ENCODE results near the gene CCDC169.
"Not testable (repeated sequence)": the region's sequence is repeated elsewhere in the genome, so short reads cannot be mapped to it uniquely, and the experiment has no call there.

CCDC169 gene

GRCh38 chr13:36313047-36313969 lies 15.7 kb upstream of the CCDC169 start:
- no peak for DNase-seq (ENCODE audit: low read depth)

GRCh38 chr13:36310417-36311108 lies 12.9 kb upstream of the CCDC169 start:
- peak; percentile 79 for DNase-seq (ENCODE audit: low read depth)

DNA sequence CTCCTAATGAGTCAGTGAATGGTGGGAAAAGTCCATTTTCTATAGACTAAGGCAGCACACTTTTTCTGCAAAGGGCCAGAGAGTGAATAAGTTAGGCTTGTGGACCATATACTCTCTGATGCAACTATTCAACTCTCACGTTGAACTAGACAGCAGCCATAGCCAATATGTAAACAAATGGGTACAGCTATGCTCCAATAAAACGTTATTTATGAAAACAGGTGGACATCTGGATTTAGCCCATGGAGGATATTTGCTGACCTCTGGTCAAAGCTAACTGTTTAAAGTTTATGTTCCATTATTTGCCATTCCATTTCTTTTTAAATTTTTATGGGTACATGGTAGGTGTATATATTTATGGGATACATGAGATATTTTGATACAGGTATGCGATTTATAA lies 4.7 kb upstream of the CCDC169 start:
- no peak for DNase-seq (ENCODE audit: low read depth)

DNA sequence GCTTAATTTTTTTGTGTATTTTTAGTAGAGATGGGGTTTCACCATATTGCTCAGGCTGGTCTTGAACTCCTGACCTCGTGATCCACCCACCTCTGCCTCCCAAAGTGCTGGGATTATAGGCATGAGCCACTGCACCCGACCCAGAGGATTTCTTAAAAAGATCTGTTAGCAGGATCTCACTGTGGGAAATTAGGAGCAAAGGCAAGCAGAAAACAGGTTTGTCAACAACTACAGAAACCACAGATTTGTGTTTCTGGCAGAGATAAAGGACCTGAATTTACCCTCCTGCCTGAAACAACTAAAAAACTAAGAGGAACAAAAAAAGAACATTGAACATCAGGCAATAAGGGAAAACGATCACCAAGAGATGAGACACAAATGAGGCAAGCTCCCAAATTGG lies 1.9 kb upstream of the CCDC169 start:
- not testable (repeated sequence) for DNase-seq (ENCODE audit: low read depth)

- no peak for DNase-seq (ENCODE audit: low read depth)
Measured at GRCh38 chr13:36298535-36299068, 988 bp upstream of the CCDC169 start.

- no peak for DNase-seq (ENCODE audit: low read depth)
Measured at GRCh38 chr13:36294096-36294495, 3.5 kb downstream of the CCDC169 start.

- DNase-seq (ENCODE audit: low read depth), result no peak
Measured at GRCh38 chr13:36293497-36293896, 4.1 kb downstream of the CCDC169 start.

DNA sequence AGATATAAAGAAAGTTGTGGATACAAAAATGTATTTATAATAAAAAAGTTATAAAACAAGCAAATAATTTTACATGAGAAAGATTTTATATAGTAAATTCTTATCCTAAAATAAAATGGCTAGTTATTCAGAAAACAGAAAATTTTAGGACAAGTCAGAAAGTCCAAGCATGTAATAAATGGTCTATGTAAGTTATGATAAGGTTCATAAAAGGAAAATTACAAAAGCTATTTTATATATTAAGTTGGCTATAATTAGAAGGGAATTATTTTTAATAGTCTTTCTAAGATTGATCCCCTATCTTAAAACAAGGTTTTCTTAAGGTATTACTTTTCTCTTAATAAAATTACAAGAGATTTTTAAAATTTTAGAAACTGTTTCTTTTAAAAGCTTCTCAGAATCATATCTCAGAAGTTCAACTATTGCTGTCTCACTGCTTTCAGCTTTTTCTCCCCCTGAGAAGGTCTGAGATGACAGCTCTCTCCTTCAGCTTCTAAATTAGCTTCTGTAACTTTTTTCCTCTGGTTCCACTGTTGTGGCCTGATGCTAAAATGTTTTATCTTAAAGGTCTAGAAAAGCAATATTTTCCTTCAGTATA lies 8.7 kb downstream of the CCDC169 start:
- DNase-seq (ENCODE audit: low read depth), result no peak

DNA sequence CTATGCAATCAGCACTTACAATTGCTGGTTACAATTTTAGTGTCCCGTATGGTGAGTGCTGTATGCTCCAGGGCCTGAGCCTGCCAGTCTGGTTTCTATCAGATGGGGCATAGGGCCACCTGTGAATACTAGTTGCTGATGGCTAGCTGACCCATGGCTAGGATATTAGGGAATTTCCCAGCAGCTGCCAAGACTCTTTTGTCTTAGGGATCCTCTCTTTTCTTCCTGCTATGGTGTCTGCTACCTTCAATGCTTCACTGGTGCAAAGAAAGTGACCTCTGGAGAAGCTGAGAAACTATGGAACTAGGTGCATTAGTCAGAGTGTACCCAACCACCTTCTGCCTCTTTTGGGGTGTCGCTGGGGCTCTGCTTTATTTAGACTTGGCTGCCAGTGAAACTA lies 11.6 kb downstream of the CCDC169 start:
- no peak for DNase-seq (ENCODE audit: low read depth)

DNA sequence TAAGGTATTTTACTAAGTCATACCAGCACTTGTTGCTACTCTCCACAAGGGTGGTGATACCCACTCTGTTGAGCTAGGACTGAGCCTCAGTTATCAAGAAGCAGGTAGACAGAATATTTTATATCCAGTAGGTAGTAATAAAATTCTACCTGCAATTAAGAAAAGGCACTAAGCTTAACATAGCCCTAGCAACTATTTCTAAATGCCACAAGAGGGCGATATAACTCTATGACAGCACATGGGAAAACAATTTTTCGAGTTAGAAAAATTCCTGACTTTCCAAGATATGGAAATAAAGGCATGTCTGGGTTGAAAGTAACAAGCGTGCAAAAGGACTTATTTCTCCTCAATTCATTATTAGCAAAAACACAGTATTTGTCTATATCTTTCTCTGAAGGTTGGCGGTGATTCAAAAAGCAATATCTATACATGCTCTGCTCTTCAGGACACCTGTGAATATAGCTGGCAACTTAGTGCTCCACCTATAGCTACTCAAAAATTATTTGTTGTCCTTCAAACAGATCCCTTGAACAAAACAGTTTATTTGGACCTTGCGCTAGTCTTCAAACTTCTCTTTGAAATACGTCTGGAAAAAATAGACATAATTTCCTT lies 14.7 kb downstream of the CCDC169 start:
- peak; percentile 48 for DNase-seq (ENCODE audit: low read depth)

- DNase-seq (ENCODE audit: low read depth), result peak; percentile 75
Measured at GRCh38 chr13:36275190-36276002, 22.2 kb downstream of the CCDC169 start.

- DNase-seq (ENCODE audit: low read depth), result no peak
Measured at GRCh38 chr13:36273431-36273830, 24.2 kb downstream of the CCDC169 start.

- DNase-seq (ENCODE audit: low read depth), result peak; percentile 10
Measured at GRCh38 chr13:36261976-36262375, 35.6 kb downstream of the CCDC169 start.

DNA sequence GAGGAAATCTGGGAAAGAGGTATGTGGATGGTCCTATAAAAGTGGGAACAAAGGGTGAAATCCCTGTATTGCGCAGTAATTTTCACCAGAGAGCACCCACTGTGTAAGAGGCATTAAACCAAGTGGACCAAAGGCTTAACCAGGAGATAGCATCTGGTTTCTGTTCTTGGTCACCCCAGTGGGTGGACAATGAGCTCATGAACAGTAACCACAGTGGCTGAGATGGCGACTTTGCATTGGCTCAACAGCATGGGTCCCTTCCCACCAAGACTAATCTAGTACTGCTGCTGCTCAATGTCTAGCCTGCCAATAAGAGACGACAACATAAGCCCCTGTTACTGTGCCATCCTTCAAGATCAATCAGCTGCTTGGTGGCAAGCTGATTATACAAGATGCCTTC lies 36.6 kb downstream of the CCDC169 start:
- no peak for DNase-seq (ENCODE audit: low read depth)

GRCh38 chr13:36259361-36260137 lies 38.1 kb downstream of the CCDC169 start:
- DNase-seq (ENCODE audit: low read depth), result no peak

DNA sequence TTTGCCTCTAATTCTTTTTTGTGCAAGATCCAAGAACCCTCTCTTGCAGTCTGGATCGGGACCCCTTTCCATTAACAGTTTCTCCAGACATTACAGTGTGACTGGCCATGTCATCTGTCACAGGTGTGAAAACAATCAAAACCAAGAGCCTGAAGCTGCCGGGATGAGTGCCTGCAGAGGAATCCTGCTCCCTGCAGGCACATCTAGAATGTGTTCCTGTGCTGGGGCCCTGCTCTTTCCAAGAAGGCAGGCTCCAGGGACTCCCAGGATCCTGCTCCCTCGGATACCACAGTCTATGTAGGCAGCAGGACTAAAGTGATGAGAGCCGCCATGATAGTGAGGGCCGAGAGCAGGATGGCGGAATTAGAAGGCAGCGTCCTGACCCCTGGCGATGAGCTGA lies 38.8 kb downstream of the CCDC169 start:
- DNase-seq (ENCODE audit: low read depth), result no peak

GRCh38 chr13:36251526-36251925 lies 46.1 kb downstream of the CCDC169 start:
- peak; percentile 20 for DNase-seq (ENCODE audit: low read depth)

- DNase-seq (ENCODE audit: low read depth), result no peak
Measured at GRCh38 chr13:36251017-36251416, 46.6 kb downstream of the CCDC169 start.

- DNase-seq (ENCODE audit: low read depth), result no peak
Measured at GRCh38 chr13:36248700-36249099, 48.9 kb downstream of the CCDC169 start.

- no peak for DNase-seq (ENCODE audit: low read depth)
Measured at GRCh38 chr13:36244990-36245389, 52.6 kb downstream of the CCDC169 start.

GRCh38 chr13:36244073-36244472 lies 53.5 kb downstream of the CCDC169 start:
- DNase-seq (ENCODE audit: low read depth), result no peak
